ENCODE data around the gene HOPX.

DNA sequence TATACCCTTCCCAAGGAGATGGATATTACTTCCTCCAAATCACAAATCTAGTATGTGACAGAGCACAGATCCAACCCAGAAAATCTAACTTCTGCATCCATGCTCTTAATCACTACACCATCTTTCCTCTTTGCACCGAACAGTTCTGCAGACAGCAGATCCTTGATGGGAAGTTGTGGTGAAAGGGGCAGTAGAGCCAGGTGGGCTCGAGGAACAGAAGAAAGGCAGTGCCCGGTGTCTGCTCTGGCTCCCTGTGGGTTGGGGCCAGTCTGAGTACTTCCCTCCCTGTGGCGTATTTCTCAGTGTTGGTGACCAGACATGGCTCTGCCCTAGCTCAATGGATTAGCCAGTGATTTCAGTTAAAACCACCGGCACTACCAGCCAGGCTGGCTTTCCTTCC lies 15.3 kb downstream of the HOPX start:
- TF ChIP-seq CTCF (conservative IDR thresholded peaks at IDR 0.05; ENCODE audit: low read depth, low read length): no peak
- TF ChIP-seq EZH2 (IDR thresholded peaks at IDR 0.05; ENCODE audit: borderline replicate concordance, low read depth, low read length, poor library complexity, severe bottlenecking): no peak
